ENCODE measurements around the gene RLF.
"Not testable (repeated sequence)": the region's sequence is repeated elsewhere in the genome, so short reads cannot be mapped to it uniquely, and the experiment has no call there.

The RLF gene

DNA sequence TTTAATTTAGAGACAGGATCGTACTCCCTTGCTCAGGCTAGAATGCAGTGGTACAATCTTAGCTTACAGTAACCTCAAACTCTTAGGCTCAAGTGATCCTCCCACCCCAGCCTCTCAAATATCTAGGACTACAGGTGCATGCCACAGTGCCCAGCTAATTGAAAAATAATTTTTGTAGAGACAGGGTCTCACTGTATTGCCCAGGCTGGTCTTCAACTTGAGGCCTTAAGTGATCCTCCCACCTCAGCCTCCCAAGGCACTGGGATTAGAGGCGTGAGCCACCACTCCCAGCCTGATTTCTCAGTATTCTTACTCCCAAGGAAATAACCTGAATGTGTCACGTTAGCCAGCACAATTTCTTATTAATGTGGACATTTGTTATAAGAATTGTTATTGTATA, 9.8 kb downstream of the RLF start:
- Histone ChIP-seq H3K27me3 (no peaks in the 10 kb centered on the region), H3K4me3 (ENCODE audit: low read depth in 1 of 2, low read length in 1 of 2) (no peak overlapping the region), H3K4me1 (ENCODE audit: control insufficient read depth in 1 of 2, insufficient read depth in 1 of 2, low read depth in 1 of 2, low read length in 1 of 2) (peaks cover 14 to 16% of the 10 kb centered on the region in 2 experiments), H3K9me3 (no peaks in the 10 kb centered on the region), H3K36me3 (no peaks in the 10 kb centered on the region), H3K27ac (no peak overlapping the region)
- TF ChIP-seq, protein P1, sequence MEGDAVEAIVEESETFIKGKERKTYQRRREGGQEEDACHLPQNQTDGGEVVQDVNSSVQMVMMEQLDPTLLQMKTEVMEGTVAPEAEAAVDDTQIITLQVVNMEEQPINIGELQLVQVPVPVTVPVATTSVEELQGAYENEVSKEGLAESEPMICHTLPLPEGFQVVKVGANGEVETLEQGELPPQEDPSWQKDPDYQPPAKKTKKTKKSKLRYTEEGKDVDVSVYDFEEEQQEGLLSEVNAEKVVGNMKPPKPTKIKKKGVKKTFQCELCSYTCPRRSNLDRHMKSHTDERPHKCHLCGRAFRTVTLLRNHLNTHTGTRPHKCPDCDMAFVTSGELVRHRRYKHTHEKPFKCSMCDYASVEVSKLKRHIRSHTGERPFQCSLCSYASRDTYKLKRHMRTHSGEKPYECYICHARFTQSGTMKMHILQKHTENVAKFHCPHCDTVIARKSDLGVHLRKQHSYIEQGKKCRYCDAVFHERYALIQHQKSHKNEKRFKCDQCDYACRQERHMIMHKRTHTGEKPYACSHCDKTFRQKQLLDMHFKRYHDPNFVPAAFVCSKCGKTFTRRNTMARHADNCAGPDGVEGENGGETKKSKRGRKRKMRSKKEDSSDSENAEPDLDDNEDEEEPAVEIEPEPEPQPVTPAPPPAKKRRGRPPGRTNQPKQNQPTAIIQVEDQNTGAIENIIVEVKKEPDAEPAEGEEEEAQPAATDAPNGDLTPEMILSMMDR (IDR thresholded peaks at IDR 0.05): no peak

DNA sequence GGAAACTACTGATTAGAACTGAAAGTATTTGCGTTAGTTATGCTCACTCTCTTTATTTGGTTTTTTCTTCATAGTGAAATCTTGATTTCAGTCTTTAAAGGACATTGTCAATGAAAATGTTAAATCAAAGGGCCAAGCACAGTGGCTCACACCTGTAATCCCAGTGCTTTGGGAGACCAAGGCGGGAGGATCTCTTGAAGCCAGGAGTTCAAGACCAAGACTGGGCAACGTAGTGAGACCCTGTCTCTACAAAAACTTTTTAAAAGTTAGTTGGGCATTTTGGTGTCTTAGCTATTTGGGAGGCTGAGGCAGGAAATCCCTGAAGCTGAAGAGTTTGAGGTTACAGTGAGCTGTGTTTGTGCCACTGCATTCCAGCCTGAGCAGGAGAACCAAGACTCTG, 13.6 kb downstream of the RLF start:
- H3K4me1 ChIP-seq (ENCODE audit: control insufficient read depth in 1 of 2, insufficient read depth in 1 of 2, low read depth in 1 of 2, low read length in 1 of 2): peaks cover 14 to 16% of the 10 kb centered on the region in 2 experiments
- H3K4me3 ChIP-seq (ENCODE audit: low read depth in 1 of 2, low read length in 1 of 2): no peak overlapping the region
- TF ChIP-seq, protein P1 (IDR thresholded peaks at IDR 0.05): no peak
- H3K9me3 ChIP-seq: no peaks in the 10 kb centered on the region
- H3K27ac ChIP-seq: no peak overlapping the region
- no peaks in the 10 kb centered on the region for H3K36me3 ChIP-seq
- H3K27me3 ChIP-seq: no peaks in the 10 kb centered on the region

DNA sequence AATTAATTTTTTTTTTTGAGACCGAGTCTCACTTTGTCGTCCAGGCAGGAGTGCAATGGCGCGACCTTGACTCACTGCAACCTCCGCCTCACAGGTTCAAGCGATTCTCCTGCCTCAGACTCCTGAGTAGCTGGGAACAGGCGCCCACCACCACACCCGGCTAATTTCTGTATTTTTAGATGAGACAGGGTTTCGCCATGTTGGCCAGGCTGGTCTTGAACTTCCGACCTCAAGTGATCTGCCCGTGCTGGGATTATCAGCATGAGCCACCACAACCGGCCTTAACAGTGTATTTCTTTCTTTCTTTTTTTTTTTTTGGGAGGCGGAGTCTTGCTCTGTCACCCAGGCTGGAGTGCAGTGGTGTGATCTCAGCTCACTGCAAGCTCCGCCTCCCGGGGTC, 15.8 kb downstream of the RLF start:
- H3K36me3 ChIP-seq; H3K27me3 ChIP-seq; H3K4me3 ChIP-seq (ENCODE audit: low read depth in 1 of 2, low read length in 1 of 2); H3K9me3 ChIP-seq; H3K27ac ChIP-seq: not testable (repeated sequence)
- peaks cover 12 to 14% of the 10 kb centered on the region in 2 experiments for H3K4me1 ChIP-seq (ENCODE audit: control insufficient read depth in 1 of 2, insufficient read depth in 1 of 2, low read depth in 1 of 2, low read length in 1 of 2)

DNA sequence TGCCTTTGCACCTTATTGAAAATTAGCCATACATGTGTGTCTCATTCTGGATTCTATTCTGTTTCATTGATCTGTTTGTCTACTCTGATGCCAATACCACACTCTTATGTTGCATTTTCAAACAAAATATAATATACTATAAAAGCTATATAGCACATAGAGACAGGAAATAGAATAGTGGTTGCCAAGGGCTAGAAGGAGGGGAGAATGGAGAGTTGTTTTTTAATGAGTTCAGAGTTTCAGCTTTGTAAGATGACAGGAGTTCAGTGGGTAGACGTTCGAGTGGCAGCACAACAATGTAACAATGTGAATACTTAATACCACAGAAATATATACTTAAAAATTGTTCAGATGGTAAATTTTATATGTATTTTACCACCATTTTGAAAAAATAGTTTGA, 17.0 kb downstream of the RLF start:
- no peaks in the 10 kb centered on the region for H3K9me3 ChIP-seq
- H3K36me3 ChIP-seq: no peaks in the 10 kb centered on the region
- H3K4me1 ChIP-seq (ENCODE audit: control insufficient read depth in 1 of 2, insufficient read depth in 1 of 2, low read depth in 1 of 2, low read length in 1 of 2): peaks cover 11 to 13% of the 10 kb centered on the region in 2 experiments
- no peak overlapping the region for H3K27ac ChIP-seq
- no peaks in the 10 kb centered on the region for H3K27me3 ChIP-seq
- TF ChIP-seq, protein P1 (IDR thresholded peaks at IDR 0.05): no peak
- H3K4me3 ChIP-seq (ENCODE audit: low read depth in 1 of 2, low read length in 1 of 2): no peak overlapping the region

DNA sequence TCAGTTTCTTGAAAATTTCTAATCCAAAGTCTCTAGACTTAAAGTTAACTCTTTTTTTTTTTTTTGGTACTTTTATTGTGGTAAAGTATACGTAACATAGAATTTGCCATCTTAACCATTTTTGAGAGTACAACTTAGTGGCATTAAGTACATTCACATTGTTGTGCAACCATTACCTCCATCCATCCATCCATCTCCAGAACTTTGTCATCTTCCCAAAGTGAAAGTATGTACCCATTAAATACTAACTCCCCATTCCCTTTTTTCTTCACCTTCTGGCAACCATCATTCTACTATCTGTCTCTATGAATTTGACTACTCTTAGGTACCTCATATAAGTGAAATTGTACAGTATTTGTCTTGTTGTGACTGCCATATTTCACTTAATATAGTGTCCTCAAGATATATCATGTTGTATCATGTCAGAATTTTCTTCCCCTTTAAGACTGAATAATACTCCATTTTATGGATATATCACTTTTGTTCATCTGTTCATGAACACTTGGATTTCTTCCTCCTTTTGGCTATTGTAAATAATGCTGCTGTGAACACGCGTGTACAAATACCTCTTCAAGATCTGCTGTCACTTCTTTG, 18.4 kb downstream of the RLF start:
- Histone ChIP-seq H3K27ac (no peak overlapping the region), H3K27me3 (no peaks in the 10 kb centered on the region), H3K36me3 (no peaks in the 10 kb centered on the region), H3K4me1 (ENCODE audit: control insufficient read depth in 1 of 2, insufficient read depth in 1 of 2, low read depth in 1 of 2, low read length in 1 of 2) (peaks cover 0 to 4% of the 10 kb centered on the region in 2 experiments), H3K4me3 (ENCODE audit: low read depth in 1 of 2, low read length in 1 of 2) (no peak overlapping the region), H3K9me3 (no peaks in the 10 kb centered on the region)
- TF ChIP-seq, protein P1 (IDR thresholded peaks at IDR 0.05): no peak

DNA sequence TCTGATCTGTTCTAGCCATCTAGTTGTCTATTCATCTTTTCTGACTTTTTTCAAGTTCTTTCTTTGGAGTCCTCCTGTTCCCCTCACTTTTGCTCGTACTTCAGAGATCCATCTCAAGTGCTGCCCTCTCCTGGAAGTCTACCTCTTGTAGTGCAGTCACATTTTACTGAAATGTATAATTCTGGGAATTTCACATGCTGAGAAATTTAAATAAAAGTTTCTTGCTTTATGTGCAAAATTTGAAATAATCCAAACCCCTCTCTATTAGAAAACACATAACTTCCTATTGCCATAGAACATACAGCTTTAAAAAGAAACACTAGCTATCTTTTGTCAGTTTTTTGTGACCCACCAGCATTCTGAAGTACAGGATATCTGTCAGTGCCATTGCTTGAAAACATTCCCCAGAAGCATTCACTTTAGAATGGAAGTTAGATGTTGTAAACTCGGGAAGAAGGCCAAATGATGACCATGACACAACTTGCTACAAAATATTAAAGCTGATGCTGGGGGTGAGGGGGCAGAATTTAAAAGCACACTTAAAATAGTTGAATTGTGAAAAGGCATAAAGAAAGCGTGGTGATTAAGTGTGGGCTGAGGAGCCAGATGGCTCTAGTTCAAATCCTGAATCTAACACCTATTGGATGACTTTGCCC, 22.0 kb downstream of the RLF start:
- no peaks in the 10 kb centered on the region for H3K36me3 ChIP-seq
- no peaks in the 10 kb centered on the region for H3K9me3 ChIP-seq
- H3K27me3 ChIP-seq: no peaks in the 10 kb centered on the region
- TF ChIP-seq, protein P1 (IDR thresholded peaks at IDR 0.05): no peak
- H3K4me3 ChIP-seq (ENCODE audit: low read depth in 1 of 2, low read length in 1 of 2): no peak overlapping the region
- no peak overlapping the region for H3K27ac ChIP-seq
- H3K4me1 ChIP-seq (ENCODE audit: control insufficient read depth in 1 of 2, insufficient read depth in 1 of 2, low read depth in 1 of 2, low read length in 1 of 2): peaks cover 0 to 4% of the 10 kb centered on the region in 2 experiments
